ENCODE results near the gene LRIT2.

DNA sequence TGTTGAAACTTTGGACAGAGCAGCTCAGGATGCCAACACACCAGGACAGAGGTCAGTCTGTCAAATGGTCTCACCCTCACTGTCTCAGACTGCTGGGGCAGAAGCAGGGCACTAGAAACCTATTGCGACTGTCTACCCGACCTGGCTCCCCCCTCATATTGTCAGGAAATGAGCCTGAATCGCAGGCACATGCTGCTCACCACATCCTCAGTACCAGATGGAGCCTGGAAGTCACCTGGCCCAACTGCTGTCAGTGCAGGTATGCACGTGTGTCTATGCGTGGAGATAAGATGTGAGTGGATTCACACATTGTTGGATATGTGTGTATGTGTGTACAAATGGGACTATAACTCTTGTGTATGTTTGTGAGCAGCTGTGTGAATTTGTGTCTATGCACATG lies 34.2 kb downstream of the LRIT2 start:
- TF ChIP-seq CTCF (IDR thresholded peaks at IDR 0.05) (no peak), POLR2A (IDR thresholded peaks at IDR 0.05) (no peak)

All from uterus (tissue), 2 donors.